CD14-positive monocyte (primary cell): Measurements from ENCODE around the gene ROR1. TPM values are rescaled to one million over a fixed set of nuclear protein-coding genes. Genes with fewer than 3 reads are reported as not detected.

Experiments
- DNase-seq, 3 donors: peaks; one replicate each; pipeline ENCODE4 v3.0.0-alpha.2; 2011 to 2022
- H2AFZ ChIP-seq: 2 replicates; pipeline ENCODE4 v1.6.0; 2012; ENCODE audit warnings: mild to moderate bottlenecking, low read depth, low read length, inconsistent platforms; ENCODE audit not compliant: insufficient read depth, poor library complexity, severe bottlenecking
- H3K27ac ChIP-seq, 2 donors: 1 replicate in 1 of 2; 2 replicates in 1 of 2; pipeline ENCODE4 v1.5.1; 2012 to 2013; ENCODE audit warnings: low read length in 2 of 2, control low read depth in 1 of 2, inconsistent platforms in 1 of 2, low read depth in 1 of 2, mild to moderate bottlenecking in 1 of 2
- H3K27me3 ChIP-seq, 2 donors: one replicate each; pipeline versions ENCODE4 v1.6.0 to v1.6.1; 2011 to 2013; ENCODE audit warnings: low read length in 2 of 2; ENCODE audit not compliant: control insufficient read depth in 2 of 2, insufficient read depth in 2 of 2
- H3K36me3 ChIP-seq, 2 donors: replicated peaks in 1 of 2; 1 replicate in 1 of 2; 2 replicates in 1 of 2; pipeline versions ENCODE4 v1.5.1 to v1.6.1; 2012 to 2013; ENCODE audit warnings: low read length in 2 of 2, control low read depth in 1 of 2, inconsistent platforms in 1 of 2, mild to moderate bottlenecking in 1 of 2; ENCODE audit not compliant: insufficient read depth in 2 of 2, control insufficient read depth in 1 of 2
- H3K4me1 ChIP-seq, 2 donors: 1 replicate in 1 of 2; 2 replicates in 1 of 2; pipeline versions ENCODE4 v1.5.1 to v1.6.1; 2012 to 2013; ENCODE audit warnings: low read length in 2 of 2, control low read depth in 1 of 2, inconsistent platforms in 1 of 2, mild to moderate bottlenecking in 1 of 2, moderate library complexity in 1 of 2; ENCODE audit not compliant: insufficient read depth in 2 of 2, control insufficient read depth in 1 of 2
- H3K4me2 ChIP-seq: replicated peaks from 2 replicates; pipeline ENCODE3; 2012; ENCODE audit warnings: low read length, moderate library complexity, mild to moderate bottlenecking; ENCODE audit not compliant: poor library complexity, severe bottlenecking; ENCODE audit errors: extremely low read depth
- H3K4me3 ChIP-seq, 3 experiments: fragments of 200-600 bp in 1 of 3; sonication (generic) in 1 of 3; replicated peaks in 1 of 3; 1 replicate in 2 of 3; 2 replicates in 1 of 3; pipeline ENCODE4 v1.5.1; 2011 to 2013; ENCODE audit warnings: low read length in 3 of 3, mild to moderate bottlenecking in 3 of 3, control low read depth in 2 of 3, low read depth in 2 of 3, inconsistent platforms in 1 of 3, moderate library complexity in 1 of 3
- H3K79me2 ChIP-seq: 2 replicates; pipeline ENCODE4 v1.6.0; 2012; ENCODE audit warnings: mild to moderate bottlenecking, control low read depth, inconsistent platforms, low read length, moderate library complexity; ENCODE audit not compliant: insufficient read depth
- H3K9ac ChIP-seq: 2 replicates; pipeline ENCODE4 v1.6.0; 2017; ENCODE audit warnings: low read length, mild to moderate bottlenecking; ENCODE audit not compliant: insufficient read depth, poor library complexity, severe bottlenecking
- H3K9me3 ChIP-seq, 2 donors: replicated peaks in 1 of 2; 1 replicate in 1 of 2; 2 replicates in 1 of 2; pipeline versions ENCODE4 v1.5.1 to v1.6.1; 2012 to 2013; ENCODE audit warnings: low read length in 2 of 2, control low read depth in 1 of 2; ENCODE audit not compliant: control insufficient read depth in 1 of 2, insufficient read depth in 1 of 2
- H4K20me1 ChIP-seq: 2 replicates; pipeline ENCODE4 v1.6.0; 2012; ENCODE audit warnings: mild to moderate bottlenecking, low read length, control low read depth, moderate library complexity; ENCODE audit not compliant: insufficient read depth
- H3K27ac Mint-ChIP-seq, 7 donors: one replicate each; pipeline ENCODE4 v1.8.0; 2020; ENCODE audit warnings: mild to moderate bottlenecking in 7 of 7, mixed read lengths in 7 of 7, moderate library complexity in 6 of 7, inconsistent platforms in 2 of 7
- H3K27me3 Mint-ChIP-seq, 3 donors: one replicate each; pipeline ENCODE4 v1.8.0; 2021 to 2022; ENCODE audit warnings: low read depth in 3 of 3, mild to moderate bottlenecking in 3 of 3, mixed read lengths in 3 of 3, moderate library complexity in 3 of 3, inconsistent platforms in 1 of 3
- H3K36me3 Mint-ChIP-seq, 2 donors: one replicate each; pipeline ENCODE4 v1.8.0; 2020; ENCODE audit warnings: mixed read lengths in 2 of 2, inconsistent platforms in 1 of 2, mild to moderate bottlenecking in 1 of 2
- H3K4me1 Mint-ChIP-seq: one replicate; pipeline ENCODE4 v1.8.0; 2020; ENCODE audit warnings: mild to moderate bottlenecking, mixed read lengths
- H3K4me3 Mint-ChIP-seq, 2 donors: one replicate each; pipeline ENCODE4 v1.8.0; 2020; ENCODE audit warnings: mild to moderate bottlenecking in 2 of 2, mixed read lengths in 2 of 2, moderate library complexity in 1 of 2
- H3K9me3 Mint-ChIP-seq, 7 donors: one replicate each; pipeline ENCODE4 v1.8.0; 2020 to 2022; ENCODE audit warnings: mixed read lengths in 7 of 7, mild to moderate bottlenecking in 6 of 7, moderate library complexity in 6 of 7, inconsistent platforms in 2 of 7
- CTCF ChIP-seq: fragments of 200-600 bp; IDR thresholded peaks from one replicate; pipeline ENCODE4 v1.8.0; 2022; ENCODE audit warnings: antibody characterized with exemption, mild to moderate bottlenecking
- WGBS: methylation state at CpG from one replicate; pipeline ENCODE4 v1.1.5; 2013; ENCODE audit warnings: missing lambda C conversion rate; ENCODE audit not compliant: insufficient coverage; 5-methylcytosine and 5-hydroxymethylcytosine counted together
- intact Hi-C, 2 donors: fragments of 100-400 bp; cut with micrococcal nuclease; formaldehyde crosslinking; loops; one replicate each; pipeline versions ENCODE4 v1.15.0 to v1.15.1; 2023
- polyA plus RNA-seq, 3 donors: library from polyadenylated mRNA; depleted of rRNA in 1 of 3; unstranded in 2 of 3; stranded (reverse) in 1 of 3; fragments of 300-500 nt in 2 of 3; fragments of >200 nt in 1 of 3; fragmentation: Illumina TruSeq in 2 of 3; gene quantifications; 1 replicate in 2 of 3; 2 replicates in 1 of 3; pipeline ENCODE4 v1.2.3, GENCODE V29; 2012 to 2021

ROR1 gene
- polyA plus RNA-seq, 3 donors, result not detected

GRCh38 chr1:63807046-63807445, 33.2 kb downstream of the ROR1 start:
- WGBS, result no CpG with 5 or more reads among the region's 1 CpG
- intact Hi-C loops, result no loop called here
- H3K9me3 Mint-ChIP-seq, result peaks cover 0 to 2% (median 0%) of the 10 kb centered on the region in 7 donors

GRCh38 chr1:63810936-63811469, 37.2 kb downstream of the ROR1 start:
- no peak overlapping the region for H3K27ac ChIP-seq
- Mint-ChIP-seq H3K27me3 (peaks cover 0 to 2% (median 0%) of the 10 kb centered on the region in 3 donors), H3K27ac (no peak overlapping the region), H3K36me3 (no peaks in the 10 kb centered on the region), H3K9me3 (peaks cover 0 to 8% (median 0%) of the 10 kb centered on the region in 7 donors), H3K4me3 (no peak overlapping the region), H3K4me1 (no peaks in the 10 kb centered on the region)
- no peaks in the 10 kb centered on the region for H4K20me1 ChIP-seq
- no peaks in the 10 kb centered on the region for H3K9me3 ChIP-seq
- H3K4me1 ChIP-seq, result no peaks in the 10 kb centered on the region
- no peaks in the 10 kb centered on the region for H3K36me3 ChIP-seq
- no peak for DNase-seq
- no peak for TF ChIP-seq CTCF
- no peaks in the 10 kb centered on the region for H3K27me3 ChIP-seq
- H3K79me2 ChIP-seq, result no peaks in the 10 kb centered on the region
- no peak overlapping the region for H3K4me3 ChIP-seq
- 80% methylated on average over 3 of the region's 3 CpGs for WGBS
- intact Hi-C loops, result no loop called here
- H2AFZ ChIP-seq, result no peak overlapping the region
- no peak overlapping the region for H3K4me2 ChIP-seq
- H3K9ac ChIP-seq, result no peak overlapping the region

More at GRCh38 chr1:63807046-63807445, 33.2 kb downstream of the ROR1 start:
- H3K4me3 ChIP-seq, result no peak overlapping the region
- Mint-ChIP-seq H3K27ac (no peak overlapping the region), H3K4me3 (no peak overlapping the region), H3K27me3 (peaks cover 0 to 9% (median 0%) of the 10 kb centered on the region in 3 donors), H3K4me1 (no peaks in the 10 kb centered on the region), H3K36me3 (no peaks in the 10 kb centered on the region)
- H3K9me3 ChIP-seq, result no peaks in the 10 kb centered on the region
- no peaks in the 10 kb centered on the region for H3K4me1 ChIP-seq
- H4K20me1 ChIP-seq, result no peaks in the 10 kb centered on the region
- H3K79me2 ChIP-seq, result no peaks in the 10 kb centered on the region
- H3K4me2 ChIP-seq, result no peak overlapping the region
- no peak for DNase-seq
- H2AFZ ChIP-seq, result no peak overlapping the region
- H3K9ac ChIP-seq, result no peak overlapping the region
- H3K36me3 ChIP-seq, result no peaks in the 10 kb centered on the region
- H3K27me3 ChIP-seq, result no peaks in the 10 kb centered on the region
- no peak overlapping the region for H3K27ac ChIP-seq
- TF ChIP-seq CTCF, result no peak
